KMS-11 (cell line): ENCODE data around the gene SLC49A4.

Source experiments
- H2AFZ ChIP-seq: fragments of 200-600 bp; sonication (generic); 2 replicates; pipeline ENCODE4 v1.6.1; 2016; ENCODE audit warnings: antibody characterized with exemption, mixed run types, low read depth
- H3K27ac ChIP-seq: fragments of 200-600 bp; sonication (generic); 2 replicates; pipeline ENCODE4 v1.6.1; 2016; ENCODE audit warnings: mild to moderate bottlenecking, mixed run types
- H3K27me3 ChIP-seq: fragments of 200-600 bp; sonication (generic); 2 replicates; pipeline ENCODE4 v1.6.1; 2017; ENCODE audit warnings: mild to moderate bottlenecking, low read depth, mixed run types, moderate library complexity; ENCODE audit not compliant: insufficient read depth
- H3K36me3 ChIP-seq: fragments of 200-600 bp; sonication (generic); 2 replicates; pipeline ENCODE4 v1.6.1; 2017; ENCODE audit warnings: mild to moderate bottlenecking, mixed run types; ENCODE audit not compliant: insufficient read depth
- H3K4me1 ChIP-seq: fragments of 200-600 bp; sonication (generic); 2 replicates; pipeline ENCODE4 v1.6.1; 2016; ENCODE audit warnings: mild to moderate bottlenecking, low read depth, mixed run types; ENCODE audit not compliant: poor library complexity, severe bottlenecking
- H3K4me2 ChIP-seq: fragments of 200-600 bp; sonication (generic); 2 replicates; pipeline ENCODE4 v1.7.0; 2016; ENCODE audit warnings: mild to moderate bottlenecking, mixed run types
- H3K4me3 ChIP-seq: fragments of 200-600 bp; sonication (generic); IDR thresholded peaks from 2 replicates; pipeline ENCODE4 v1.6.1; 2017; ENCODE audit warnings: low read depth, low read length, mixed read lengths; ENCODE audit not compliant: insufficient read depth
- H3K79me2 ChIP-seq: fragments of 200-600 bp; sonication (generic); 2 replicates; pipeline ENCODE4 v1.6.1; 2016; ENCODE audit warnings: low read depth, mixed run types; ENCODE audit not compliant: insufficient read depth
- H3K9ac ChIP-seq: fragments of 200-600 bp; sonication (generic); 2 replicates; pipeline ENCODE4 v1.6.1; 2016; ENCODE audit warnings: mild to moderate bottlenecking, mixed run types
- H4K20me1 ChIP-seq: fragments of 200-600 bp; sonication (generic); 2 replicates; pipeline ENCODE4 v1.6.1; 2016; ENCODE audit warnings: mild to moderate bottlenecking, mixed run types; ENCODE audit not compliant: insufficient read depth
- TF ChIP-seq, protein P1 (sequence below): fragments of 200-600 bp; sonication (generic); conservative IDR thresholded peaks from 2 replicates; pipeline ENCODE4 v1.6.1; 2017; ENCODE audit warnings: low read depth, mild to moderate bottlenecking, antibody characterized with exemption, low read length, moderate library complexity, mixed read lengths

Gene SLC49A4

DNA sequence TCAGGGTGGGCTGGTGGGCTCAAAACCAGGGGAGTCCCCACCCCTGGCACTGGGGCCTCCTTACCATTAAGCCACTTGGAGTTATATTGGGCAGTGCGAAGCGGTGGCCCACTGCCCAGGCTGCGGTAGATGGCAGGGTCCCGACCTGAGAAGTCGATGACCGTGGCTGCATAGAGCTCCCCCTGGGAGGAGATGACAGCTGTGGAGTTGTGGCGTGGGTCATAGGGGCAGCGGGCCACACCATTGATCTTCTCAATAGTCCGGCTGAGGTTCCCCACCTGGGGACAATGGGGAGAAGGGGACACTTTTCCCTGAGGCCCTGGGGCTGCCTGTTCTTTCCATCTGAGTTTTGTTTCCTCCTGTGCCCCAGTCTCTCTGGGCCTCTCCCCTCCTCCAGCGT is 132.9 kb downstream of the SLC49A4 start:
- no peaks in the 10 kb centered on the region for H3K4me1 ChIP-seq
- H4K20me1 ChIP-seq, result no peaks in the 10 kb centered on the region
- no peaks in the 10 kb centered on the region for H3K79me2 ChIP-seq
- no peak overlapping the region for H2AFZ ChIP-seq
- H3K36me3 ChIP-seq, result no peaks in the 10 kb centered on the region
- no peaks in the 10 kb centered on the region for H3K27me3 ChIP-seq
- H3K27ac ChIP-seq, result no peak overlapping the region
- no peak overlapping the region for H3K9ac ChIP-seq
- no peak overlapping the region for H3K4me2 ChIP-seq
- H3K4me3 ChIP-seq, result no peak overlapping the region
- TF ChIP-seq, protein P1, sequence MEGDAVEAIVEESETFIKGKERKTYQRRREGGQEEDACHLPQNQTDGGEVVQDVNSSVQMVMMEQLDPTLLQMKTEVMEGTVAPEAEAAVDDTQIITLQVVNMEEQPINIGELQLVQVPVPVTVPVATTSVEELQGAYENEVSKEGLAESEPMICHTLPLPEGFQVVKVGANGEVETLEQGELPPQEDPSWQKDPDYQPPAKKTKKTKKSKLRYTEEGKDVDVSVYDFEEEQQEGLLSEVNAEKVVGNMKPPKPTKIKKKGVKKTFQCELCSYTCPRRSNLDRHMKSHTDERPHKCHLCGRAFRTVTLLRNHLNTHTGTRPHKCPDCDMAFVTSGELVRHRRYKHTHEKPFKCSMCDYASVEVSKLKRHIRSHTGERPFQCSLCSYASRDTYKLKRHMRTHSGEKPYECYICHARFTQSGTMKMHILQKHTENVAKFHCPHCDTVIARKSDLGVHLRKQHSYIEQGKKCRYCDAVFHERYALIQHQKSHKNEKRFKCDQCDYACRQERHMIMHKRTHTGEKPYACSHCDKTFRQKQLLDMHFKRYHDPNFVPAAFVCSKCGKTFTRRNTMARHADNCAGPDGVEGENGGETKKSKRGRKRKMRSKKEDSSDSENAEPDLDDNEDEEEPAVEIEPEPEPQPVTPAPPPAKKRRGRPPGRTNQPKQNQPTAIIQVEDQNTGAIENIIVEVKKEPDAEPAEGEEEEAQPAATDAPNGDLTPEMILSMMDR, result no peak

DNA sequence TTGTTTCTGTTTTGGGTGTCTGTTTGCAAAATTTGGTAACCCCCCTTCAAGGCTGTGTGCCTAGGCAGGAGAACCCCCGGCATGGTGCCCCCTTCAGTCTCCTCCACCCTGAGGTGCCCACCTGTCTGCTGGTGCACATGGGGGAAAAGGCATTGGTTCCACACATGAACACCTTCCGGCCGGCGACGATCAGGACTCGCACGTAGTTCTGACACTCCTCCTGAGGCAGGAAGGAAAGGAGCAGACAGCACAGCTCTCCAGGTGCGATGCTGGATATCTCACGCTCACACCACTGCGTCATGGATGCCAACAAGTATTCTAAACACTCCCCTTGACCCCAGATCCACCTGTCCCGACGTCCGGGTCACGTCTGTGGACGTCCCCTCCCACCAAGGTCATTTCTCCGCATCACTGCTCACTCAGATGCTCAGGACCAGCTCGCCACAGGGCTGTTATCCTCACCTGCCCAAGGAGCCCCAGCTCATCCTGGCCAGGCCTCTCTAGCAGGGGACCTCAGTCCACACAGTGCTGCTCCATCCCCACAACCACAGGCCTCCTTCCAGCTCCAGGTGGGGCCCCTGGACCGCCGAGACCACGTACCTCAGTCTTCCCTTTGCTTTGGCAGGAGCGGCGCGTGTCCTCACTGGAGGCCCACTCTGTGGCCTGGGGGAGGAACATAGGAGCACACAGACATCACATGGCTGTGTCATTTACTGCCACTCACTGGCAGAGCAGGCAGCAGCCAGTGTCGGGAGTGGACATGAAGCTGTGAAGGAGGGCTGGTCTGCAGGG is 133.7 kb downstream of the SLC49A4 start:
- H3K4me3 ChIP-seq, result no peak overlapping the region
- H3K4me1 ChIP-seq, result no peaks in the 10 kb centered on the region
- no peaks in the 10 kb centered on the region for H4K20me1 ChIP-seq
- H3K9ac ChIP-seq, result no peak overlapping the region
- H2AFZ ChIP-seq, result no peak overlapping the region
- no peak overlapping the region for H3K4me2 ChIP-seq
- no peaks in the 10 kb centered on the region for H3K36me3 ChIP-seq
- no peak overlapping the region for H3K27ac ChIP-seq
- TF ChIP-seq, protein P1, result no peak
- H3K79me2 ChIP-seq, result no peaks in the 10 kb centered on the region
- H3K27me3 ChIP-seq, result no peaks in the 10 kb centered on the region

DNA sequence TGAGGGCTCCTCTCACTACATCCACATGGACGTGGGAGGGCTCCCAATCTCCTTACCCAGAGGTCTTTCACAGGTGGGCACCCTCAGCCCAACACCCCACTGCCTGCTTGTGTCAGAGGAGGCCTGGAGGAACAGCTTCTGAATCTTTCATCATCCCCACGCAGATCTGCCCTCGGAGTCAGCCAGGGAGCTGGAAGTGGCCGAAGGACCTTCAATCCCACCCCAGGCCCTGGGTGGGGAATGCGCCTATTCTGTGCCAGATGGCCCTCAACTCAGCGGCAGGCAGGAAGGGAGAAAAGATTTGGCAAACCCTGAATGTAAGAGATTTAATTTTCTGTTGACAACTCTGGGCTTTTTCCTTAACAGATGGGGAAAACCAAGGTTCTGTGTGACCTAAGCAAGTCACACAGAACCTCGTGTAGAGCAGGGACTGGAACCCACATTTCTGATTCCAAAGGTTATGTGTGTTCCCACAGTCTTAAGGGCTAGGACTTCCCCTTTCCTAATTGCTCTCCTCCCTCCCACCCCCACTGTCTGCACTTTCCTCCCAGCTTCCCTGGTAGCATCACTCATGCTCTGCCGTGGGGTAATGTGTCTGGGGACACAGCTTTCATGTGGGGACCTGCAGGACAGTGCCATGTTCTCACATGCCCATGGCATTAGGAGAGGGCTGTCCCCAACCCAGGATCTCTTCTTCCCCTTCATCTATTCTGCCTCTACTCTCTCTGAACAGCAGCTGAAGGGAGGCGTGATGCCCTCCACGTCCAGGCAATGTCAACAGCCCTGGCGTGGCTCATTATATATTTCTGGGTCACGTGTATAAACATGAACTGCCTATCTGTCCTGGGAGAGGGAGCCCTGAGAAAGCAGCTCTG is 134.6 kb downstream of the SLC49A4 start:
- H3K9ac ChIP-seq, result no peak overlapping the region

DNA sequence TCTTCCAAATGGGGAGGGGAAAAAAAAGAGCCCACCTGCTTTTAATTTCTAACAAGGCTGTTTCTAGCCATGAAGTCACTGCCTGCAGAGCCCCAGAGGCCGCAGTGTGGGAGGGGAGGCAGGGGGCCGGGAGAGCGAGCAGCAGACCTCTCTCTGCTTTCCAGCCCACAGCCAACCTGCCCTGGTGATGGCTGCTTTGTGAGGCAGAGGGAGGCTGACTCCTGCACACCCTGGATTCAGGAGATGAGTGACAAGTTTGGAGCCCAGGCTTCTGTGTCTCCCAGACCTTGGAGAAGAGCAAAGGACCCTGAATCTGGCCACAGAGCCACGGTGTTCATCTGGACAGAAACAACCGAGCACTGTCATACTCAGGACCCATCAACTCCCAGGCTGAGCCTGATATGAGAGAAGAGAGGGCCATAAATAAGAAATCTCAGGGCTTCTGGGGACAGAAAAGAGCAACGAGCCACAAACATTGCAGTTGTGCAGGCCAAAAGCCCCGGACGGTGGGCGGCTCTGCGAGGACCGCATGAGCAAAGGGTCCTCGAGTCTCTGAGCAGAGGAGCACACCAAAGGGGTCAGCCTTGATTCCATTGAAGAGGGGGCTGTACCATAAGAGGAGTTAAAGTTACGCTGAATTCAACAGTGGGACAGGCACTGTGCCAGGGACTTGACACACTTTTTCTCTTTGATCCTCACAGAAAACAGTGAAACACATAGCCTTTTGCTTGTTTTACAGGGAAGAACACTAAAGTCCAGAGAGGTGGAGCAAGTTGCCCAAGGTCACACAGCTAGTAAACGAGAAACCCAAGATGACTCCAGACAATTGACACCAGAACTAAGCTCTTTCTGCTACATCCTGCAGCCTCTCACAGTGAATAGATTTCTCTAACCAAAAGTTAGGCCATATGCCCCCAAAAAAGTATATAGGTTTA is 135.5 kb downstream of the SLC49A4 start:
- no peaks in the 10 kb centered on the region for H3K36me3 ChIP-seq
- H3K4me1 ChIP-seq, result no peaks in the 10 kb centered on the region
- TF ChIP-seq, protein P1, result no peak
- H3K79me2 ChIP-seq, result no peaks in the 10 kb centered on the region
- no peak overlapping the region for H2AFZ ChIP-seq
- H3K9ac ChIP-seq, result no peak overlapping the region
- no peaks in the 10 kb centered on the region for H4K20me1 ChIP-seq
- no peak overlapping the region for H3K27ac ChIP-seq
- H3K4me2 ChIP-seq, result no peak overlapping the region
- no peaks in the 10 kb centered on the region for H3K27me3 ChIP-seq
- no peak overlapping the region for H3K4me3 ChIP-seq

More for the DNA sequence above, 134.6 kb downstream of the SLC49A4 start:
- Histone ChIP-seq H4K20me1 (no peaks in the 10 kb centered on the region), H2AFZ (no peak overlapping the region), H3K4me2 (no peak overlapping the region), H3K4me1 (no peaks in the 10 kb centered on the region), H3K27me3 (no peaks in the 10 kb centered on the region), H3K79me2 (no peaks in the 10 kb centered on the region), H3K36me3 (no peaks in the 10 kb centered on the region), H3K27ac (no peak overlapping the region), H3K4me3 (no peak overlapping the region)
- TF ChIP-seq, protein P1, result no peak
